WERI-Rb-1 (cell line): ENCODE measurements around the gene ZDHHC4.
A peak's percentile ranks its signal among the peaks of the same experiment; 100 is the strongest.
"Not testable (repeated sequence)": the region's sequence is repeated elsewhere in the genome, so short reads cannot be mapped to it uniquely, and the experiment has no call there.

Source experiments
- DNase-seq: peaks from one replicate; pipeline ENCODE4 v3.0.0-alpha.2; 2020
- H3K27ac ChIP-seq: fragments of 250-450 bp; sonication (Bioruptor Pico); 2 replicates; pipeline ENCODE4 v1.5.1; 2020; ENCODE audit warnings: mild to moderate bottlenecking, moderate library complexity
- H3K27me3 ChIP-seq: fragments of 250-450 bp; sonication (Bioruptor Pico); 2 replicates; pipeline ENCODE4 v1.5.1; 2021; ENCODE audit warnings: mild to moderate bottlenecking, low read depth, moderate library complexity; ENCODE audit not compliant: insufficient read depth, severe bottlenecking
- H3K36me3 ChIP-seq: fragments of 250-450 bp; sonication (Bioruptor Pico); 2 replicates; pipeline ENCODE4 v1.5.1; 2020; ENCODE audit warnings: mild to moderate bottlenecking, moderate library complexity
- H3K4me3 ChIP-seq: 2 replicates; pipeline ENCODE4 v1.5.1; 2011; ENCODE audit warnings: low read depth, mild to moderate bottlenecking, control low read depth, low read length
- H3K9me3 ChIP-seq: fragments of 250-450 bp; sonication (Bioruptor Pico); 2 replicates; pipeline ENCODE4 v1.5.1; 2021; ENCODE audit warnings: mild to moderate bottlenecking, moderate library complexity; ENCODE audit not compliant: severe bottlenecking
- TF ChIP-seq, protein P1 (sequence below): IDR thresholded peaks from 2 replicates; pipeline ENCODE4 v1.5.1; 2011; ENCODE audit warnings: low read depth, mild to moderate bottlenecking, control low read depth, inconsistent platforms, low read length

ZDHHC4 gene

DNA sequence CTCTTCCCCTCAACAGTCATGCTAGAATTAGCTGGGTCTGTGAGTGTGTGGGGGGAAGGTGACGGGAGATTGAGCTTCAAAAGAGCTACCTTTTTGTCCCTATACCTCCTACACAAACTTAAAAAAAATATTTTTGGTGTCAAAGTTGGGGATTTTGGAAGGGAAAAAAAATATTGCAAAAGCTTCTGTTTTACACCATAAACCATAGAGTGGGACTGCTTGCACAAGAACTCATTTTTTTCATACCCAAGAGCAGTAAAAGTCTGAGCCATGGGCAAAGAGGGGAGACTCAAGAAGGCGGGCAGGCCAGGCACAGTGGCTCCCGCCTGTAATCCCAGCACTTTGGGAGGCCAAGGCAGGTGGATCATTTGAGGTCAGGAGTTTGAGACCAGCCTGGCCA is 9.4 kb upstream of the ZDHHC4 start:
- no peak for DNase-seq
- Histone ChIP-seq H3K27me3 (no peaks in the 10 kb centered on the region), H3K4me3 (no peak overlapping the region), H3K36me3 (no peaks in the 10 kb centered on the region), H3K27ac (no peak overlapping the region), H3K9me3 (no peaks in the 10 kb centered on the region)
- TF ChIP-seq, protein P1, sequence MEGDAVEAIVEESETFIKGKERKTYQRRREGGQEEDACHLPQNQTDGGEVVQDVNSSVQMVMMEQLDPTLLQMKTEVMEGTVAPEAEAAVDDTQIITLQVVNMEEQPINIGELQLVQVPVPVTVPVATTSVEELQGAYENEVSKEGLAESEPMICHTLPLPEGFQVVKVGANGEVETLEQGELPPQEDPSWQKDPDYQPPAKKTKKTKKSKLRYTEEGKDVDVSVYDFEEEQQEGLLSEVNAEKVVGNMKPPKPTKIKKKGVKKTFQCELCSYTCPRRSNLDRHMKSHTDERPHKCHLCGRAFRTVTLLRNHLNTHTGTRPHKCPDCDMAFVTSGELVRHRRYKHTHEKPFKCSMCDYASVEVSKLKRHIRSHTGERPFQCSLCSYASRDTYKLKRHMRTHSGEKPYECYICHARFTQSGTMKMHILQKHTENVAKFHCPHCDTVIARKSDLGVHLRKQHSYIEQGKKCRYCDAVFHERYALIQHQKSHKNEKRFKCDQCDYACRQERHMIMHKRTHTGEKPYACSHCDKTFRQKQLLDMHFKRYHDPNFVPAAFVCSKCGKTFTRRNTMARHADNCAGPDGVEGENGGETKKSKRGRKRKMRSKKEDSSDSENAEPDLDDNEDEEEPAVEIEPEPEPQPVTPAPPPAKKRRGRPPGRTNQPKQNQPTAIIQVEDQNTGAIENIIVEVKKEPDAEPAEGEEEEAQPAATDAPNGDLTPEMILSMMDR, result no peak

DNA sequence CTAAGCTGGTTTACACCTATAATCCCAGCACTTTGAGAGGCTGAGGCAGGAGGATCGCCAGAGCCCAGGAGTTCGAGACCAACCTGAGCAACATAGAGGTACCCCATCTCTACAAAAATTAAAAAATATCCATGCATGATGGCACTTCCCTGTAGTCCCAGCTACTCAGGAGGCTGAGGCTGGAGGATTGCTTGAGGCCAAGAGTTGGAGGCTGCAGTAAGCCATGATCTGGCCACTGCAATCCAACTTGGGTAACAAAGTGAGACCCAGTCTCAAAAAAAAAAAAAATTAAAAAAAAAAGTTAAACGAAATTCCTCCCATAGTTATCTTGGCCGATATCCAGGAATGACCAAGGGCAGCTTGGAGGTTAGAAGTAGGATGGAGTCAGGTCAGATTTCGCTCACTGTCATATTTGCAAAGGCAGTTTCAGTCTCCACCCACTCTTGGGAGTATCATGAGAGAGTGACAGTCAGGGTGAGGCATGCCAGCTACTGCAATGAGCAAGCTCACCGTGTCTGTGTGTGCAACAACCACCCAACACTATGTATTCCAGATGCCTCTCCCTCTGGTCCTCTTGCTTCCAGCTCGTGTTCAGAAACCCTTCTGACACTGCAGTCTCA is 6.0 kb upstream of the ZDHHC4 start:
- Histone ChIP-seq H3K27ac (no peak overlapping the region), H3K36me3 (no peaks in the 10 kb centered on the region), H3K4me3 (no peak overlapping the region), H3K27me3 (no peaks in the 10 kb centered on the region), H3K9me3 (no peaks in the 10 kb centered on the region)
- TF ChIP-seq, protein P1, result no peak
- DNase-seq, result no peak

DNA sequence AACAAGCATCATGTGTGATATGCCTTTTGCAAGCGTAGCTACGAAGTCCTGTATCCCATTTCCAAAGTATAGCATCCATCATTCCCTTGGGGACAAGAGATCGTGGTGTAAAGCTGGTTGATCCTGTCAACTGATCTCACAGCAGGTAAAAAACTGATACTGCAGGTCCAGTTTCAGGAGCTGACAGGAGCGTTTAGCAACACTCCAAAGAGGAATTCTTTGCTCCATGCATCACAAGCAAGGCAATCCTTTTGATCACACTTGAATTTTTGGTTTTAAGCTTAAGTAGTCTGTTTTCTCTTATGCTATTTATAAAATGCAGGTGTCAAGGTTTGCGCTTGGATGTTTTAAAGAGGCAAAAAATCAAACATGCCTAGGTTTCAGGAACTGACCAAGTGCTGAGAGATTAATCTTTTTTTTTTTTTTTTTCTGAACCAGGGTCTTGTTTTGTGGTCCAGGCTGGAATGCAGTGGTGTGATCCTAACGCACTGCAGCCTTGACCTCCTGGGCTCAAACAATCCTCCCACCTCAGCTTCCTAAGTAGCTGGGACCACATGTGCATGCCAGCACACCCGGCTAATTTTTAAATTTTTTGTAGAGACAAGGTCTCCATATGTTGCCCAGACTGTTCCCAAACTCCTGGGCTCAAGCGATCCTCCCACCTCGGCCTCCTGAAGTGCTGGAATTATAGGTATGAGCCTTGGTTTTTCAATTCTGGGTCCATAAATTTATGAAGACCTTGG is 1.8 kb upstream of the ZDHHC4 start:
- no peak for DNase-seq
- no peak overlapping the region for H3K27ac ChIP-seq
- TF ChIP-seq, protein P1, result no peak
- no peak overlapping the region for H3K4me3 ChIP-seq
- H3K27me3 ChIP-seq, result no peaks in the 10 kb centered on the region
- no peaks in the 10 kb centered on the region for H3K9me3 ChIP-seq
- peaks cover 11% of the 10 kb centered on the region; the same call in 1 of the 2 replicates for H3K36me3 ChIP-seq

DNA sequence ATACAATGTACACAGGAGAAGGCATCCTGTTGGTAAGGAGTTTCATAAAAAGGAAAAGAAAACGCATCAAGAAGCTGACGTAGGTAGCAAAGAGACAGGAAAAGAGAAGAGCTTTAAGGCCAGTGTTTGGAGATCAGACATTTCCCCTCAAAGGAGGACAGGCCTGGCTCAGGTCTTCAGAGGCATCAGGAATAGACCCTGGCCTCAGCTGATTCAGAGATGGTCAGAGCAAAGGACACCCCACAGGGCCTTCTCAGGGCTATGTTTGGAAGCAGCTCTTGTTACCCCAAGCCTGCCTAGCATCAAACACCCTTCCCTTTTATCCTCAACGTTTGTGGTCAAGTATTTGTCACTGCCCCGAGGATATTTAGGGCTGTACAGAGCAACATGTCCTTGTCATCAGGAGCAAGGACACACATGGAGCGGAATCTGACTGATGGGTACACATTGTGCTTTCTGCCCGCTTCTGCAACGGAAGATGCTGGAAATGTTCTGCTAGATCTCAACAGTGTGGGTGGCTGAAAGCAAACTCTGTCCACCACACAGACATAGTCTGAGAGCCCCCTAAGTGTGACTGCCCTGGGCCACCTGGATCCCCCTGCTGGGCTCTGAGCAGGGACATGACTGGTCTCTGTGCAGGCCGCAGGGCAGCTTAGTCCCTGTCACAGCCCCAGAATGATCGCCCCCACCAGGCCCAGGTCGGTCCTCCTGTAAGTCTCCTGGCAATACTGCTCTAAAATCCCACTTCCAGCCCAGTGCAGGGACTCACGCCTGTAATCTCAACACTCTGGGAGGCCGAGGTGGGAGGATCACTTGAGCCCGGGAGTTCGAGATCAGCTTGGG is 1.0 kb upstream of the ZDHHC4 start:
- Histone ChIP-seq H3K9me3 (no peaks in the 10 kb centered on the region), H3K27me3 (no peaks in the 10 kb centered on the region), H3K27ac (peak overlapping the region; percentile 90), H3K4me3 (peak overlapping the region; percentile 86), H3K36me3 (peaks cover 15% of the 10 kb centered on the region; the same call in 1 of the 2 replicates)
- TF ChIP-seq, protein P1, result peak; percentile 35
- peak; percentile 50 for DNase-seq

DNA sequence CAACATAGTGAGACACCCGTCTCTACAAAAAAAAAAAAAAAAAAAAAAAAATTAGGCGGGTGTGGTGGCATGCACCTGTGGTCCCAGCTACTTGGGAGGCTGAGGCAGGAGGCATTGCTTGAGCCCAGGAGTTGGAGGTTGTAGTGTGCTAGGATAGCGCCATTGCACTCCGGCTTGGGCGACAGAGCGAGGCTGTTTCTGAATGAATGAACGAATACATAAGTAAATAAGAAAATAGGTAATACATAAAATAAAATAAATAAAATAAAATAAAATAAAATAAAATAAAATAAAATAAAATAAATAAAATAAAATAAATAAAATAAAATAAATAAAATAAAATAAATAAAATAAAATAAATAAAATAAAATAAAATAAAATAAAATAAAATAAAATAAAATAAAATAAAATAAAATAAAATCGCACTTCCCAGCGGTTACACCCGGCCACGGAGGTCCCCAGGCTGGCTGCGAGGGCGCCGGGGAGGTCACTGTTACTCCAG is 336 bp upstream of the ZDHHC4 start:
- not testable (repeated sequence) for H3K9me3 ChIP-seq, DNase-seq
- H3K27ac ChIP-seq, result peak overlapping the region; percentile 90

More for the DNA sequence above, 336 bp upstream of the ZDHHC4 start:
- H3K4me3 ChIP-seq, result peak overlapping the region; percentile 86
- H3K36me3 ChIP-seq, result peaks cover 22% of the 10 kb centered on the region
- H3K27me3 ChIP-seq, result not testable (repeated sequence)
